Cardiac septum (tissue), 1 donor: ENCODE results near the gene XRCC4. TPM values are rescaled to one million over a fixed set of nuclear protein-coding genes. Genes with fewer than 3 reads are reported as not detected.

ENCODE experiments used
- DNase-seq: peaks from one replicate; pipeline ENCODE4 v3.0.0-alpha.2; 2020; ENCODE audit warnings: low spot score
- intact Hi-C: fragments of 100-400 bp; cut with DNase I; formaldehyde crosslinking; loops from one replicate; pipeline ENCODE4 v1.14.0; 2022
- total RNA-seq: library from RNA; stranded (reverse); fragmentation: NEBNext Ultra II Directional; extraction: Animal tissue kit (Norgen Biotek cat#: 25700); gene quantifications from one replicate; pipeline ENCODE4 v1.2.1, GENCODE V29; 2021
- donor health status: DM: no; HTN: no; CAD: no.

XRCC4 gene
- total RNA-seq, 1 donor from 2014 or later, result 28.8 TPM

DNA sequence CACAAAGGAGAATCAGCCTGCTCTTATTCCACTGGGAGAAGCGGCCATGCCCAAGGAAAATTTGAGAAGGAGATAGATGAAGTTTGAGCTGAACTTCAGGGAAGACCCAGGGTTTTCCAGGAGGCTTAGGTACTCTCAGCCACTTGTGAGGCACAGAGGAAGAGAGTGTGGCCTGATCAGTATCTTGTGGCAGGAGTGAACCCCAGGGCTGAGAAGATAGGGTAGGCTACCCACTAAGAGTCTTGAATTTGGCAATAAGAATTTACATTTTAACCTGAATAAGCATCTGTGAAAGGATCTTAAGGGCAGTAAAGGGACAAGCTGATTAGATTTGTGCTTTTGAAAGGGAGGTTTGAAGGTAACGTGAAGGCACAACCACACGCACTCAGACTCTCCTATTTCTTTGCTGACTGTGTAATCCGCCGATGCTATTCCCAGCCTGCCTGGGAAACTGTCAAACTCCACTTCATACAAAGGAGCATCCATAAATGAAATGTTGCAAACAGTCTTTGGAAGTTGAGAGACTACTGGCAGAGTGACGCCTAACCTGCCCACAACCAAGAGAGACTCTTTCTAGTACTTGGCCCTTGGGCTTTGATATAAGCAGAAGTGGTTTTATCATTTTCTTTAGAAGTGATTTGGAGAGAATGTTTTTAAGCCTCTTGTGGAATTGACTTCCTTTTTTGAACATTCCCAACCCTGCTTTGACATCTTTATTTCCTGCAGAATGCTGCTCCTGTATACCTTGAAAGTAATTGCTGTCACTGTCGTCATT, 286.0 kb downstream of the XRCC4 start:
- intact Hi-C loops, result no loop called here
- DNase-seq, result no peak

GRCh38 chr5:83363886-83364275, 286.5 kb downstream of the XRCC4 start:
- DNase-seq, result no peak
- intact Hi-C loops, result no loop called here

DNA sequence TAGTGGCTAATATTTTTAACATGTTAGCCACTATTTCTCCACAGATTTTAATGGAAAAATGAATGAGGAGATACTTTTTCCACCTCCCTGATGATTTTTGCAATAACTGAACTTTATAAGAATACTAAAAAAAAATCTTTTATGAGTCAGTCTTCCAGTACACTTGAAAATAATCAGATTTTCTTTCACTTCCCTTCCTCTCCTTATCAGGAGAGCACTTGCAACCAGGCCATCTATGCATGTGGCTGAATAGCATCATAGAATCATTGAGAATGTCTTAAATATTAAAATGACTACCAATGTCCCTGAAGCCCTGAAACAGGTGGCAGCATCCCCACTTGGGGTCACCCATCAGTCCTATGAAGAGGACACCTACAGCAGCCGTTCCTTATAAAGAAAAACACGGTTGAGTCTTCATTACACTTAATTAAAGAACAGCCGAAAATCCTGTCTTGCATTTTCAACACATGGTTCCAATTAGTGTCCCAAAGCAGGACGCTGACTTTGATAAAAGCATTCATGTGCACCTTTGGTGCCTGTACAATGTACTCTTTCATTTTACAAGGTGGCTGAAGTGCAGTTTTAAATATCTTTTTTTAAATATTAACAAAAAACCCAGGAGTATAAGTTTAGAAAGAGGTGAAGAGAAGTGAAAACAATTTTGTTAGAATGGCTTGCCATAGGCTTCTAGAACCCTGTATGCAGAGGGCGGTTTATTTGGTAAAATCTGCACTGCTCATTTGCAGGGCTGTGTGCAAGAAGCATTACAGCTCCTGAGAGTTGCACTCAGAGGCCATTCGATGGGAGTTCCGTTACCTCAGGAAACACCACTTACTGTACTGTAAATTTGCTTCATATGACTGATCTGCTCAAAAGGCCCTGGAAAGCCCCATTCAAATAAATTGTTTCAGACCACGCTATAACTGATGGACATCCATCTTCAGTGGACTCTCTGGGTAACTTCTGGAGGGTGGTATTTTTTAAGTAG, 287.3 kb downstream of the XRCC4 start:
- no peak for DNase-seq
- intact Hi-C loops, result no loop called here

GRCh38 chr5:83368319-83368718, 291.0 kb downstream of the XRCC4 start:
- intact Hi-C loops, result no loop called here
- DNase-seq, result peak; percentile 76

DNA sequence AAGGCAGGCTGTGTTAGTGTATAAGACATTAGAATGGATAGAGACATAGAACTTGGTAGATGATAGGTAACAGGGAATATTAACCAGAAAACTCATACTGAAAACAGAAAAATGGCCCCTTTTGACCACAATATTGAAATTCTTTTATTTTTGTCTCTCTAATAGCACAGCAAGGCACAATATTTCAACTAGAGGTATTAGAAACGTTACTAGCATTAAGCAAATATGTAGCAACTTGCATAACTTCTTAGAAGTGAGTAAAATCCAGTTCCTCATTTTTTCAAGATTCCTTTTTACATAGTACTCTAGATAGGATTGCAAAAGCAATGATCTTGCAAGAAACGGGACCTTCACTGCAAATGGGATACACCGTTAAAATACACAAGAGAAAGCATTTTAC, 291.5 kb downstream of the XRCC4 start:
- intact Hi-C loops, result no loop called here
- DNase-seq, result no peak

GRCh38 chr5:83370957-83371356, 293.6 kb downstream of the XRCC4 start:
- no peak for DNase-seq
- intact Hi-C loops, result no loop called here

DNA sequence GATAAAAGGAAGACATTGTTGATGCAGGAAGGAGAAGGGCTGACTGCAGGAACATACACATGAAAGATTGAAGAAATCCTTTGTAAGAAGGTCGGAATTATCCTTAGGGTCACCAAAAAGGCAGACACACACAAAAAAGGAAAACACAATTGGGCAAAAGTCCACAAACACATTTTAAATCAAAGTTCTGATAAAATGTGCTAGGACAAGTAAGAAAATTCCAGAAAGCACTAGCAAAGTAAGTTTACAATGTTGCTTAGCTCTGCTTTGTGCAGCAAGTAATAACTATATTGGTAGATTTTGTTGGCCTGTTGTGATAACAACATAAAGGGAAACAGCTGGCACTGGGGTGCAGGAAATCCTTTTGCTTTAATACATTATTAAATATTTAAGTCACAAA, 294.4 kb downstream of the XRCC4 start:
- no peak for DNase-seq
- intact Hi-C loops, result no loop called here

DNA sequence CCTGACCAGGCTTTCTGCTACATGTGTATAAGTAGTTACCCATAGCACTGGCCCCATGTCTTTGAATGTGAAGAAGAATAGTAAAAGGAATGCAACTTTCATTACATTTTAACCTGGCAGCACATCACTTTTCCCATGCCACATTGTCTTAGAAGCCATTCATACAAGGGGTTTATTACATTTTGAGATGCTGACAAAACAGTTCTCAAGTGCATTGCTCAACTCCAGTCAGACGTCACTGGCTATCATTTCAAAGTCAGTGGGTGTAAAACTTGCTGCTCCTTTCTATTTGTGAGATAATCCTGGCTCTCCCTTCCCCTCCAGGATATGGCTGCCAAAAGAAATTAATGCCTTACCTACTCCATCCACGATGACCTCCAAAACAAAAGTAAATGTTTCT, 297.2 kb downstream of the XRCC4 start:
- DNase-seq, result no peak
- intact Hi-C loops, result no loop called here

- no peak for DNase-seq
- intact Hi-C loops, result loop anchor here (5.0 kb wide), 1 partner anchor 97 kb away; the partner anchor contains the start of gene VCAN
Measured at GRCh38 chr5:83375049-83375745, 297.9 kb downstream of the XRCC4 start.

DNA sequence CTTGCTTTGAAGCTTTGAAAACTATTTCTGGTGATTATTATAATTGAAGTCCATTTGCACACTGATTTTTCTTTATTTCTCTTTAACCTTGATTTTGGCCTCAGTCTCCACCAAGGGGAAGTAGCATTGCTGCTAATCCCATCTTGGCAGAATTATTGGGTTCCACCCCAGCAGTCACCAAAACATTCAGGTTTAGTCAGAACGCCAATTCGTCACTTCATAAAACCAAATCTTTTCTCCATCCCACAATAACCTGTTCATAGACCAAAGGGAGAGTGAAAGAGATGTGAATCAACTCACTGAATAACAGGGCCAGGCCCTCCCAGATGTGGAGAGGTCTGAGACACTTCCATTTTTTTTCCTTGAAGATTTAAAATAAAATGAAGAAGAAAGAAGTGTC, 299.1 kb downstream of the XRCC4 start:
- intact Hi-C loops, result loop anchor here (5.0 kb wide), 1 partner anchor 96 kb away; the partner anchor contains the start of gene VCAN
- DNase-seq, result no peak

GRCh38 chr5:83377131-83377865, 300.0 kb downstream of the XRCC4 start:
- intact Hi-C loops, result loop anchor here (5.0 kb wide), 1 partner anchor 95 kb away; the partner anchor contains the start of gene VCAN
- no peak for DNase-seq

- DNase-seq, result no peak
- intact Hi-C loops, result loop anchor here (5.0 kb wide), 1 partner anchor 94 kb away; the partner anchor contains the start of gene VCAN
Measured at GRCh38 chr5:83378624-83379289, 301.4 kb downstream of the XRCC4 start.

DNA sequence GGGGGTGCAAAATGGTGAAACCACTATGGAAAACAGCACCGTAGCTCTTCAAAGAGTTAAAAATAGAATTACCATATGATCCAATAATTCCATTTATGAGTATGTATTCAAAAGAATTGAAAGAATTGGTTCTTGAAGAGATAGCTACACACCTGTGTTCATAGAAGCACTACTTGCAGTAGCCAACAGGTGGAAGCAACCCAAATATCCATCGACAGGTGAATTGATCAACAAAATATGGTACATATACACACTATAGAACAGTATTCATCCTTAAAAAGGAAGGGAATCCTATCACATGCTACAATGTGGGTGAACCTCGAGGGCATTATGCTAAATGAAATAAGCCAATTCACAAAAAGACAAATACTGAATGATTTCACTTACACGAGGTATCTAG, 308.5 kb downstream of the XRCC4 start:
- no peak for DNase-seq

DNA sequence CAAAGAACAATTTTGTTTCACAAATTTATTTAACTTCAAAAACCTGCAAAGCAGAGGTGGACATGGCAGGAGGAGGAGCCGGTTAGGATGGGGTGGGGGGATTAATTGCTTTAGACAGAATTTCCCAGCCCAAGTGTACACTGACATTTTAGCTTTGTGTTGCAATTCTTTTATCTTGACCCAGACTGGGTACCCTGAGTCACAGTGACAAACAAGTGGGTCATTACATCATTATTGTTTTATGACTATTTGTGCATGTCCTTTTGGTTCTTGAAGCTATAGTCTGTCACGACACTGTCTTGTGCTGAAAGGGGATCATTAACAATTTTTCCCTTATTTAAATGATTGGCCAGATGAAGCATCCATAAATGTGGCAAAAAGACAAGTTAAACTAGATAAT, 309.7 kb downstream of the XRCC4 start:
- intact Hi-C loops, result no loop called here
- DNase-seq, result no peak

More for the DNA sequence above, 308.5 kb downstream of the XRCC4 start:
- intact Hi-C loops, result no loop called here

DNA sequence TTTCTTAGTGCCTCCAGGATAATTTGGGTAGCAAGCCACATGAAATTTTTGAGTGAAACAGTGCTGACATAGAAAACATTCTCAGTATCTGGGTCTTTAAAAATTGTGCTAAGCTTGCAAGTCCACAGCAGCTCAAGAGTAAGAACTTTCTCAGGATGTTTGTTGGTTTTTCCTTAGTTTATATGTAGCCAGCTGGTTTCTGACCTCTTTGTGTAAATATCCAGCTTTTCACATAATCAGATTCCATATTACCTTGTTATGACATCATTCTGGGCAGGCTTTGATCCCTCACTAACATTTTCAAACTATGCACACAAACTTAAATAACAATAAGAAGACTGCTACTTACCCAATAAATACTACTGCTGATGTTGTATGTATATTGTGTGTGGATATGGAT, 311.3 kb downstream of the XRCC4 start:
- DNase-seq, result no peak
- intact Hi-C loops, result no loop called here

DNA sequence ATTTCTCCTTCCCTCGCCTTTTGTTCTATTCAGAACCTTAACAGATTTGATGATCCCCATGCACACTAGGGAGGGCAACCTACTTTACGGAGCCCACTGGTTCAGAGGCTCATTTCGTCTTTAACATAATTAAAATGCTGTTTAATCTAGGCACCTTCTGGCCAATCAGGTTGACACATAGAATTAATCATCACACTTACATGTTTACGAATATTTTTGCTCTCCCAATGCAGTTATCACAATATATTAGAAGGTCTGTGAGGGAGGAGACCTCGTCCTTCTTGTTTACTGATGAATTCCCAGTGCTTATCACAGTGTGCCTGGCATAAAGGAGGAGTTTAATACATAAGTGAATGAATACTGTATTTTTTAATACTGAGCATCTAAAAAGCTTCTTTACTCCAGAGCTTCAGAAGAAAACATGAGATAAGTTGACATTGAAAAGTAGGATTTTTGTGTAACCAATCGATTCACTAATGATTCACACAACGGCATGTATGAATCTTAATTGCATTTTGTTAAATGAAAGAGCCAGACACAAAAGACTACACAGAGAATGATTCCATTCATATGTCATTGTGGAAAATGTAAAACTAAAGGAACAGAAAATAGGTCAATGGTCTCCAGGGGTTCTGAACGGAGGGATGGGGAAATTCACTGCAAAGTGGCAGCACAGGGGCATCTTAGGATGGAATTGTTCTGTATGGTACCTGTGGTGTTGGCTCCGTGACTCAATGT, 315.6 kb downstream of the XRCC4 start:
- intact Hi-C loops, result no loop called here
- DNase-seq, result no peak

DNA sequence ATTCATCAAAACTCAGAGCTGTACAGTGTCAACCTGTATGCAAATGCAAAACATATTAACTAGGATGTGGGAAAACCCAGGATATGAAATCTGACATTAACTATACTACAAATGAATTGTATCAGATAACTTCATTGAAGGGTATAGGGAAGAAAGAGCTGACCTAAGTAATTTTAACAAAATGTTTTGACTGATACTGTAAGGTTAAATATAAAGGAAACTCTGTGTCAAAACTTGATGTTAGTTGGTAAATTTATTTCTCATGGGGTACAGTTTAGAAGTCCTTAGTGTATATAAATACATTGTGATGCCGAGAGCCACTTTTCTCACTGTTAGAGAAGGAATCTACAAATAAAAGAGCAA, 316.1 kb downstream of the XRCC4 start:
- intact Hi-C loops, result no loop called here
- DNase-seq, result no peak

GRCh38 chr5:83394190-83394589, 316.8 kb downstream of the XRCC4 start:
- DNase-seq, result no peak
- intact Hi-C loops, result no loop called here
